Measurements from ENCODE around the gene RIN1.

DNA sequence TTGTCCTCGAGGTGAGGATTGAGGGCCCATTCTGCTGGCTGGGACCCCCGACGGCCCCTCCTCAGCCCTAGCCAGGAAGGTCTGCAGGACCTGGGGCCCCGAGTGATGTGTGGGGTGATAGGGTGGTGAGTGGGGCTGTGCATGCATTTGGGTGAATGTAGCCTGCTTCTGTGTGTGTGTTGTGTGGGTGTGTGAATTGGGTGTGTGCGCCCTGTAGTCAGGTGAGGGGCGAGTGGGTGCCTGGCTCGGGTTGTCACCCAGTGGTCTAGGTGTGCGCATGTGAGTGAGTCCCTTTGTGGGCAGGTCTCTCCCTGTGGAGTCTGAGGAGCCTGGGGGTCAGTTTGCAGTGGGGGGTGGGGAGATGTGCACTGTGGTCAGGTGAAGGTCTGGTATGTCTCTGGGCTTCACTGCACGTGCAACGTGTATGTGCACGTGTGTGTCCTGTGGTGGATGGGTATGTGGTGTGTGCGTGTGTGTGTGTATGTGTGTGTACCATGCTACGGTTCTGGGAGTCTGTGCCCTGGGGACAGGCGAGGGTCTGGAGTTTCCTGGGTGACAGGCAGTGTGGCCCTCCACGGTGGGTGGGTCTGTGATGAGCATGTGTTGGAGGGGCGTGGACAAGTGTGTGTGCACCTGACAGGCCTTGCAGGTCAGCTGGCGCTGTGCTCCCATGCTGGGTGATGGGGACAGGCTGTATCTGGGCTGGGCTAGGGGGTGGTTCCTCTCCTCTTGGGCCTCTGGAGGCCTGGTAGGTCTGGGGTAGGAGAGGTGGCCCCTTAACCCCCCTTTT is 43.5 kb downstream of the RIN1 start:
- TF ChIP-seq CTCF (IDR thresholded peaks at IDR 0.05) (no peak), POLR2A (IDR thresholded peaks at IDR 0.05) (no peak)

All from heart left ventricle (tissue), 13 donors.